Activated naive CD8-positive, alpha-beta T cell treated with anti-CD3 and anti-CD28 coated beads for 36 hours (primary cell): ENCODE results near the gene MINK1. TPM values are rescaled to one million over a fixed set of nuclear protein-coding genes. Genes with fewer than 3 reads are reported as not detected.
A peak's percentile ranks its signal among the peaks of the same experiment; 100 is the strongest.

Experiments
- DNase-seq: peaks from one replicate; pipeline ENCODE4 v3.0.0; 2021
- H3K27ac Mint-ChIP-seq: one replicate; pipeline ENCODE4 v1.8.0; 2022; ENCODE audit warnings: mild to moderate bottlenecking, moderate library complexity, mixed read lengths
- H3K27me3 Mint-ChIP-seq: one replicate; pipeline ENCODE4 v1.8.0; 2022; ENCODE audit warnings: mild to moderate bottlenecking, mixed read lengths
- H3K36me3 Mint-ChIP-seq: one replicate; pipeline ENCODE4 v1.8.0; 2021; ENCODE audit warnings: mild to moderate bottlenecking, mixed read lengths
- H3K4me1 Mint-ChIP-seq: one replicate; pipeline ENCODE4 v1.8.0; 2021; ENCODE audit warnings: mixed read lengths
- H3K4me3 Mint-ChIP-seq: one replicate; pipeline ENCODE4 v1.8.0; 2022; ENCODE audit warnings: mild to moderate bottlenecking, moderate library complexity, mixed read lengths
- H3K9me3 Mint-ChIP-seq: one replicate; pipeline ENCODE4 v1.8.0; 2022; ENCODE audit warnings: mixed read lengths
- total RNA-seq, 2 experiments: library from RNA; stranded (reverse); gene quantifications; one replicate each; pipeline ENCODE4 v1.2.3, GENCODE V29; 2021

The MINK1 gene
- total RNA-seq, 2 experiments from 2014 or later = 34.7 to 37.7 TPM

- DNase-seq = no peak
- Mint-ChIP-seq H3K27ac (peak overlapping the region; percentile 26), H3K36me3 (peaks cover 18% of the 10 kb centered on the region), H3K4me1 (peaks cover 28% of the 10 kb centered on the region), H3K9me3 (no peaks in the 10 kb centered on the region), H3K4me3 (no peak overlapping the region), H3K27me3 (peaks cover 10% of the 10 kb centered on the region)
These were observed 100.5 kb downstream of the MINK1 start for GRCh38 chr17:4933646-4934045.

- H3K4me3 Mint-ChIP-seq = no peak overlapping the region
These were observed 101.2 kb downstream of the MINK1 start for GRCh38 chr17:4934173-4934979.

DNA sequence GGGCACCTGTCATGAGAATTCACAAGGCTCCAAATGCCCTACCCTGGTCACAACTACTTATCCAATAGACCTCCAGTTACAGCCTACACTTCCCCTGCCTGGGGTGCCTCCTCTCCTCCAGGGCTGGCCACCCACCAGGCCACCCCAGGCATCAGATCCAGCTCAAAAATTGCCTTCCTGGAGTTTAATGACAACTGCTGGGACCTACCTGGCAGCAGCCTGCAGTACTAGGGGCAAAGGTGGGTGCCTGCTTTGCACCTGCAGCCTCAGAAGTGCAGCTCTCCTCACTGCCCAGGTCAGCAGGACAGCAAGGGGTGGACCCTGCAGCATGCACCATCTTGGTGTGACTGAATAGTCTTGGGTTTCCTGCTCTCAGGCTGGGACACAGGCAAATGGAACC, 102.5 kb downstream of the MINK1 start:
- Mint-ChIP-seq H3K4me1 (peaks cover 32% of the 10 kb centered on the region), H3K9me3 (no peaks in the 10 kb centered on the region), H3K4me3 (no peak overlapping the region), H3K36me3 (peaks cover 28% of the 10 kb centered on the region), H3K27me3 (peaks cover 10% of the 10 kb centered on the region), H3K27ac (no peak overlapping the region)
- DNase-seq = no peak

More at GRCh38 chr17:4934173-4934979, 101.2 kb downstream of the MINK1 start:
- DNase-seq = no peak
- Mint-ChIP-seq H3K4me1 (peaks cover 32% of the 10 kb centered on the region), H3K36me3 (peaks cover 21% of the 10 kb centered on the region), H3K27ac (peak overlapping the region; percentile 26), H3K9me3 (no peaks in the 10 kb centered on the region), H3K27me3 (peaks cover 10% of the 10 kb centered on the region)

GRCh38 chr17:4936436-4936835, 103.3 kb downstream of the MINK1 start:
- Mint-ChIP-seq H3K4me1 (peaks cover 32% of the 10 kb centered on the region), H3K27ac (peak overlapping the region; percentile 2), H3K27me3 (peaks cover 10% of the 10 kb centered on the region), H3K36me3 (peaks cover 33% of the 10 kb centered on the region), H3K9me3 (no peaks in the 10 kb centered on the region), H3K4me3 (no peak overlapping the region)
- no peak for DNase-seq

DNA sequence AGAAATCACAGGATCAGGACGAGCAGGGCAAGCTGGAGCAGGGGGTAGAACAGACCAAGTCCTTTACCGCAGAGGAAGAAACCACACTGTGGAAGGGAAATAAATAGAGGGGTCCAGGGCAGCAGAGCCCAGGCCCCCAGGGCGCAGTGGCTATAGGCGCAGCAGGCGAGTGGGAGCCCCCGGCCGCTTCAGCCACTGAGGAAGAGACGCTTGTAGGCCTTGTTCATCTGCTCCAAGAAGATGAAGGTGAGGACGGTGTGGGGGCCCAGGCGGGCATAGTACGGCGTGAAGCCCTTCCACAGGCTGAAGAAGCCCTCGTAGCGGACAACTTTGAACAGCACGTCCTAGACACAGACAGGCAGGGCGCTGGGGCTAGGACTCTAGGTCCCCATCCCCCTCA, 104.4 kb downstream of the MINK1 start:
- Mint-ChIP-seq H3K36me3 (peaks cover 44% of the 10 kb centered on the region), H3K27me3 (peaks cover 10% of the 10 kb centered on the region), H3K9me3 (no peaks in the 10 kb centered on the region), H3K4me1 (peaks cover 38% of the 10 kb centered on the region), H3K4me3 (no peak overlapping the region), H3K27ac (no peak overlapping the region)
- no peak for DNase-seq

DNA sequence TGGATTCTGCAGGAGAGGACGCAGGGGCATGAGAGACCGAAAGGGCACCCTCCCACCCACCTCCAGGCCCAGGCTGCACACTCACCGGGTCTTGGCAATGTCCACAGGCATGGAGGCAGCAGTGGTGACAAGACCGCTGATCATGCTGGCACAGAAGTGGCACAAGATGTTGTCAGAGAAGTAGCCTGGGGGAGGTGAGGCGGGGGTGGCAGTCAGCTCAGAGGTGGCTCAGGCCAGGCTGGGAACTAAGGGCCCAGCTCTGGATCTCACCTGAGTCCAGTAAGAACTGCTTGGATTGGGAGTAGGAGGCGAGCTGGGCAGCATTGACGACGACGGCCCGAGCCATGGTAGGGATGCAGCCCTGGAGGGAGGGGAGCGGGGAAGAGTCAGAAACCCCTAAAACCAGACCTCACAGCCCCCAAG, 104.9 kb downstream of the MINK1 start:
- Mint-ChIP-seq H3K9me3 (no peaks in the 10 kb centered on the region), H3K36me3 (peaks cover 48% of the 10 kb centered on the region), H3K4me1 (peaks cover 43% of the 10 kb centered on the region), H3K4me3 (peak overlapping the region; percentile 97), H3K27me3 (peaks cover 6% of the 10 kb centered on the region), H3K27ac (peak overlapping the region; percentile 66)
- DNase-seq = no peak

- H3K4me3 Mint-ChIP-seq = peak overlapping the region; percentile 97
- H3K27me3 Mint-ChIP-seq = peaks cover 3% of the 10 kb centered on the region
- peaks cover 51% of the 10 kb centered on the region for H3K36me3 Mint-ChIP-seq
- H3K27ac Mint-ChIP-seq = peak overlapping the region; percentile 99
- no peaks in the 10 kb centered on the region for H3K9me3 Mint-ChIP-seq
- no peak for DNase-seq
- H3K4me1 Mint-ChIP-seq = peaks cover 47% of the 10 kb centered on the region
These were observed 105.8 kb downstream of the MINK1 start for GRCh38 chr17:4938688-4939545.

DNA sequence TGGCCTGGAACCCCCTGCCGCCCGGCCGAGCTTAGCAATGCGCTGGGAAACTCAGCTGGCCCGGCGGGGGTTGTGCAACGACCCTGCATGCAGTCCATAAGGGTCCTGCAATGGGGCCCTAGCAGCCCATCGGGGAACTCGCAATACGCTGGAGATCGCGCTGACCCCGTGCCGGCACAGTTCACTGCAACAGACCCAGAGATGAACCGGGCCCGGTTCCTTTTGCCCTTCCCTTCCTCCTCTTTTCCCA, 106.3 kb downstream of the MINK1 start:
- peaks cover 56% of the 10 kb centered on the region for H3K36me3 Mint-ChIP-seq
- H3K4me1 Mint-ChIP-seq = peaks cover 47% of the 10 kb centered on the region
- DNase-seq = no peak

GRCh38 chr17:4939796-4940554, 106.8 kb downstream of the MINK1 start, which contains the start of the genes RNF167 and SLC25A11:
Gene RNF167 (plus strand): TSS chr17:4940268. CDS start chr17:4940910, 642 bp downstream.
Gene SLC25A11 (minus strand): TSS chr17:4940046. CDS start chr17:4939910, 136 bp downstream.
- Mint-ChIP-seq H3K9me3 (no peaks in the 10 kb centered on the region), H3K27me3 (peaks cover 9% of the 10 kb centered on the region), H3K4me1 (peaks cover 50% of the 10 kb centered on the region), H3K27ac (peak within 1 kb of the TSS; percentile 99), H3K36me3 (peaks cover 59% of the 10 kb centered on the region), H3K4me3 (peak within 1 kb of the TSS; percentile 97)
- peak; percentile 98 for DNase-seq

More for the DNA sequence above, 106.3 kb downstream of the MINK1 start:
- Mint-ChIP-seq H3K9me3 (no peaks in the 10 kb centered on the region), H3K27ac (peak overlapping the region; percentile 99), H3K27me3 (peaks cover 4% of the 10 kb centered on the region), H3K4me3 (peak overlapping the region; percentile 97)

DNA sequence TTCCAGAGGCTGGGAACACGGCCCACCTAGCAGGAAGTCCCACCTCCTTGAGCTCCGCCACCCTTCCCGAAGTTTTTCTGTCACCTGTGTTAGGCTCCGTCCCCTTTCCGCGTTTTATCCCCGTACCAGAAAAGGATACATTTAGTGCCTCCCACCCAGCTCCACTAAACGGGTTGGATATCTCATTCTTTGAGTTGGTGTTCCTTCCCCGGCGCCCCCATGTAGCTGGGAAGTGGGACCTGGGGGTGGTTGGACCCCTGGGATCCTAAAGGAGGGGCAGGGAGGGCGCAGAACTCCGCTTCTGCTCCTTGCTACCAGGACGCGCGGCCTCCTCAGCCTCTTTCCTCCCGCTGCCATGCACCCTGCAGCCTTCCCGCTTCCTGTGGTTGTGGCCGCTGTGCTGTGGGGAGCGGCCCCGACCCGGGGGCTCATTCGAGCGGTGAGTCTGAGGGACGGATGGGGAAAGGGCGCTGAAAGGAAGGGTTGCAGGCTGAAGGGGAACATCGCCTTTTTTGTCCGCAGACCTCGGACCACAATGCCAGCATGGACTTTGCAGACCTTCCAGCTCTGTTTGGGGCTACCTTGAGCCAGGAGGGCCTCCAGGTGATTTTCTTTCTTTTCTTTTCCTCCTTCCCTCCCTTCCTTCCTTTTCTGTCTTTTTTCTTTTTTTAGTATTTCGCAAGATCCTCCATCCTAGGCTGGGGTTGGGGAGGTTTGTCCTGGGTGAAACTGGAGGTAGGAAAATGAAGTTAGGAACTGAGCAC, 107.6 kb downstream of the MINK1 start:
- DNase-seq = peak; percentile 61
- Mint-ChIP-seq H3K27me3 (peaks cover 16% of the 10 kb centered on the region), H3K4me1 (peaks cover 57% of the 10 kb centered on the region), H3K36me3 (peaks cover 67% of the 10 kb centered on the region), H3K27ac (peak overlapping the region; percentile 99), H3K9me3 (no peaks in the 10 kb centered on the region), H3K4me3 (peak overlapping the region; percentile 97)

- Mint-ChIP-seq H3K27ac (peak overlapping the region; percentile 99), H3K9me3 (no peaks in the 10 kb centered on the region), H3K27me3 (peaks cover 17% of the 10 kb centered on the region), H3K4me3 (peak overlapping the region; percentile 97), H3K4me1 (peaks cover 56% of the 10 kb centered on the region), H3K36me3 (peaks cover 72% of the 10 kb centered on the region)
- DNase-seq = no peak
These were observed 108.1 kb downstream of the MINK1 start for GRCh38 chr17:4941319-4941610.

GRCh38 chr17:4942760-4943508, 109.8 kb downstream of the MINK1 start:
- peaks cover 56% of the 10 kb centered on the region for H3K4me1 Mint-ChIP-seq
- peak overlapping the region; percentile 94 for H3K4me3 Mint-ChIP-seq
- H3K36me3 Mint-ChIP-seq = peaks cover 85% of the 10 kb centered on the region
- peak overlapping the region; percentile 99 for H3K27ac Mint-ChIP-seq
- H3K9me3 Mint-ChIP-seq = no peaks in the 10 kb centered on the region
- DNase-seq = no peak
- peaks cover 20% of the 10 kb centered on the region for H3K27me3 Mint-ChIP-seq

GRCh38 chr17:4944163-4944553, 111.0 kb downstream of the MINK1 start:
- H3K4me3 Mint-ChIP-seq = peak overlapping the region; percentile 94
- peaks cover 77% of the 10 kb centered on the region for H3K36me3 Mint-ChIP-seq
- H3K27me3 Mint-ChIP-seq = peaks cover 20% of the 10 kb centered on the region
- DNase-seq = peak; percentile 54
- H3K9me3 Mint-ChIP-seq = no peaks in the 10 kb centered on the region
- H3K27ac Mint-ChIP-seq = peak overlapping the region; percentile 99
- peaks cover 47% of the 10 kb centered on the region for H3K4me1 Mint-ChIP-seq
